AG08395 (cell line): ENCODE measurements around the gene OBSL1.

Experiments
- DNase-seq: peaks from one replicate; pipeline ENCODE4 v3.0.0; 2012; ENCODE audit warnings: mixed read lengths, low spot score

Gene OBSL1

DNA sequence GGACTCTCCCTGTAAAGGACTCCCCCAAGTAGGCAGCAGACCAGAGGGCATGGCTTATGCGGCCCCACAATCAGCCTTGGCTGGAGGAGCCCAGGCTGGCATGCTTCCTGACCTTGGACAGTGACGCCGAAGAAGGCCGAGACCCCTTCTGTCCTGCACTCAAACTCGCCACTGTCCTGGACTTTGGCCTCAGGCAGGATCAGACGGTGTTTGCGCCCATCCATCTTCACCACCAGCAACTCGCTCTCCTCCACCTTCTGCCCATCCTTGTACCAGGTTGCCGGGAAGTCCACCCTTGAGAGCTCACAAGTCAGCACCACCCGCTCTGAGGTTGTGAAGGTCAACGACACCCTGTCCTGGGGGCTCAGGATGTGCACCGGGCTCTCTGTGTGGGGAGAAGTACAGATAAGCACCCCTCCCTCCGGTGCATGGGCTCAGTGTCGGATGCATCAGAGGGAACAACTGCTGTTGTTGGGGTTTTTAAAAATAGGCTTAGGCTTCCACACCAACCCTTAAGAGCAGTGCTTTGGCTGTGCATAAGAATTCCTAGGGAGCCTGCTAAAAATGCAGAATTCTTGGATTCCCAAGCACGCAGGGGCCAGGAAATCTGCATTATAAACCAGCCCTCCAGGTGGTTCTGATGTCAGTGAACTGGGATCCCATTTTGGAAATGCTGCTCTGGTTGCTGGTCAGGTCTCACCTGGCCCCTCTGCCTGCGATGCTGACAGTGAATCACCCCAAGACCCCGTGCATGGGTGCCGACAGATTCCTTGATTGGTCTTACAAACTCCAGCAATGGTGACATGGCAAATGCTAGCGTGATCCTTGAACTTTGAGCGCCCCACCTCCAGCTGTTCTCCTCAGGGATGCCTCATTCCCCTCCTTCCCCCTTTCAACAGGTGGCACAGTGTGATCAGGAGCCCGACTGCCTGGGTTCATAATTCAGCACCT is 5.9 kb downstream of the OBSL1 start:
- DNase-seq: no peak

DNA sequence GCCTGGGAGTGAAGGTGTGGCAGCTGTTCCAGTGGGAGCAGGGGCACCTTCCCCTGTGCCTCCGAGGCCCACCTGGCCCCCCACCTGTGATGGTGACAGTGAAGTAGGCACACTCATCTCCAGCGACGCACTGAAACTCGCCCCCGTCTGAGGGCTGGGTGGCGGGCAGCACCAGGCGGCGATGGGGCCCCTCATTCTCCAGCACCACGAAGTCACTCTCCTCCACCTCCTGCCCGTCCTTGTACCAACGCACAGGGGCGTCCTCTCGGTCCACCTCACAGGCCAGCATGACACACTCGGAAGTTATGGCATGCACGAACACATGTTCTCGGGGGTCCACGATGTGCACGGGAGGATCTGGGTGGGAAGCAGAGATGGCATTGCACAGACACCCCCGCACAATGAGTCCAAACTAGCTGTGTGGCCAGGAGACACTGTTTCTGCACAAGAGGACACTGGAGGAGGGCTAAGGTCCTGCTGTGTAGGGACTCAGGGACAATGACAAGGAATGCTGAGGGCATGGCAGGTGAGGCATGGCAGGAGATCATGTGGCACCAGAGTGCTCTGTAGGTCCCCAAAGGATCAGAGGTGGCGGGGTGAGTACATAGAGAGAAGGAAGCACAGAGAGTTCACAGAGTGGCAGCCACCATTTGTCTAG is 7.9 kb downstream of the OBSL1 start:
- no peak for DNase-seq

- no peak for DNase-seq
Measured at GRCh38 chr2:219562049-219563020, 9.0 kb downstream of the OBSL1 start.

GRCh38 chr2:219561179-219562048 is 9.9 kb downstream of the OBSL1 start:
- no peak for DNase-seq

DNA sequence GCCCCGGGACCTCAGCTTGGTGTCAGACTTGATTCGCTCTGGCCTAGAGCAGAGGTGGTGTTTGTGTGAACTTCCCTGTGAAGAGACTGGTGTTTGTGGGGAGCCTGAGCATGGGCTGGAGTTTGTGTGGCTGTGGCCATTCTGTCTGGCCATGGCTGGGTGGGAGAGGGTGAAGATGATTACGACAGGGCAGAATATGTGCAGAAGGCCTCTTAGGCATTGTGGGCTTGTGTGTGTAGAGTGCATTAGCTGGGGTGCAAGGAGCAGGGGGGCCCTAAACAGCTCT is 10.5 kb downstream of the OBSL1 start:
- DNase-seq: no peak

DNA sequence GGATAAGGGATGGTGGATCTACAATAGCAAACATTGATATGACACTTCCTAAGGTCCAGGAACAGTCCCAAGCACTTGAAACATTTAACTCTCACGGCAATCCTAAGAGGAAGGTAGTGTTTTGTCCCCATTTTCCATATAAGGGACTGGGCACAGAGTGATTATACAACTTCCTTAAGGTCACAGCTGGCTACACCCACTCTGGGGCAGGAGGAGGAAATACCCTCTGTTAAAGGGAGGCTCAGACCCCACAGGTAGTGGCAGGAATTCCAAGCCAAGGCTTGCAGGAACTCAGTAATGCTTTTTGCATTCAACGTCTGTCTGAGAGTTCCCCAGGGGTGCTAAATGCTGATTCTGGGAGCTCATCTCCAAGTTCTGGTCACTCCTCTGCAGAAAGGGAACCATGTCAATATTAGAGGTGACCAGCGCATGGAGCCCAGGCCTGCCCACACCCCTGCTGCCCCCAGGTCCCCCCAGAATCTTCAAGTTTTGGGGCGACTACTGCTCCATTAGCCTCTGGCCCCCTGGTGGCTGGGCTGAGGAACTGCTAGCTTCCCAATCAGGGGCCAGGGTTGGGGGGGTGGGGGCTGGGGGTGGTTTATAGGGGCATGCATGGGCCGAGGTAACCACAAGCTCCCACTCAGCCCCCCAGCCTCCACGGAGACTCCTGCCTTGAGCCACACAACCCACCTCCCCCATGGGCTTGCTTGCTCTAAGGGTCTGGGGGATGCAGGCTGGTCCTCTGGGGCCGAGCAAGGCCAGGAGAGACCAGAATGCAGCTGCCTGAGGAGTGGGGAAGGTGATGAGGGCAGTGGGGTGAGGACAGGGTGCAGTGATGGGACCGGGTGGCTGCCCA is 11.1 kb downstream of the OBSL1 start:
- DNase-seq: peak; percentile 44

DNA sequence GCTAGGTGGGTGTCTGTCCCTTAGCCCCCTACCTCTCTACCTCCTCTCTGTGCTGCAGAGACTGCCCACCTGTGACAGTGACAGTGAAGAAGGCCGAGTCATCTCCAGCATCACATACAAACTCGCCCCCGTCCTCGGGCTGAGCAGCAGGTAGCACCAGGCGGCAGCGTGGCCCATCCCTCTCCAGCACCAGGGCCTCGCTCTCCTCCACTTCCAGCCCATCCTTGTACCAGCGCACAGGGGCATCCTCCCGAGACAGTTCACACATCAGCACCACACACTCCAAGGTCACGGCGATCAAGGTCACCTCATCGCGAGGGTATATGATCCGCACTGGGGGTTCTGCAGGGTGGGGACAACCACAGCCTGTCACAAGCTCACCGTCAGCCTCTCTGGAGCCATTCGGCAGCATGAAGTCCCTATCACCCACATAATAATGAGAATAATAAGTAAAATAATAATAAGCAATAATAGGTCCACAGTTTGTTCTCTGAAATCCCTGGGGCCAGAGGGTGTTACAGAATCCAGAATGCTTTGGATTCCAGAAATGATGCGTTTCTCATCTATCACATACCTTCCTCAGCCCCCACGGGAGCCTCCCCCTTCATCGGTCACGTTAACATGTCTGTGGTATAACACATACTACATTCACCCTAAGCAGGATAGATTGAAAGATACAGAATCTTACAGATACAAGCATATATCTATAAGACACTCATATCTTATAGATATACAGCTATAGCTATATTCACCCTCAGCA is 12.0 kb downstream of the OBSL1 start:
- DNase-seq: no peak

DNA sequence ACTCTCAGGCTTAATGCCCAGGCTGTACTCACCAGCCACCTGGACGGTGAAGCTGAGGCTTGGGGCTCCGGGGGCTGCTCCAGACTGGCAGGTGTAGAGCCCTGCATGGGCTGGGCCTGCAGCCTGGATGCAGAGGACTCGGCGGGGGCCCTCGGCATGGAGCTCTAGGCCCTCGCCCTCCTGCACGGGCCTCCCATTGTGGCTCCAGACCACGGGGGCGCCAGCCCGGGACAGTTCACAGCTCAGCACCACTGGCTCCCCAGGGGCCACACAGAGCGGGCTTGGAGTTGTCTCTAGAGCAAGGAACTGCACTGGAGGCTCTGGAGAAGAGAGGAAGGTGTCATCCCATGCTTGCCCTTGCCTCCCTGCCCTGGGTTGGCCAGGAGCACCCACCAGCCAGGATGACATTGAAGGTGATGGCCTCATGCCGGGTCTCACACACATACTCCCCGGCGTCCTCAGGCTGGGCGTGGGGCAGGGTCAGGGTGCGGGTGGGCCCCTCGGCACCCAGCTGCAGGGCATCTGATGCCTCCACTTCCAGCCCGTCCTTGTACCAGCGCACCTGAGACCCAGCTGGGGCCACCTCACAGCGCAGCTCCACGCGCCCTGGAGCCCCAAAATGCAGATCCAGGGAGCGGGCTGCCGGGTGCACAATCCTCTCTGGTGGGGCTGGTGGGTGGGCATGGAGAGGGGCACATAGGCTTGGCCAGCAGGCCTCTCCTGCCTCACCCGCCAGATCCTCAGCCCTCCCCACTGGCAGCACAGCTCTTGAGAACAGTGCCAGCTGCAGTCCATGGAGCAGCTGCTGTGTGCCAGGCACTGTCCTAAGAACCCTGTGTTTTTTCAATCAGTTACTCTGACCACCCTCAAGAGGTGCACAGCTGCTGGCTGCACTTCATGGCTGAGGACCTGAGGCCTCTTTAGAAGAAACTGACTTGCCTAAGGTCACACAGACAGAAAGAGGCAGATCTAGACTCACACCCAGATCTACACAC is 13.3 kb downstream of the OBSL1 start:
- no peak for DNase-seq

GRCh38 chr2:219557320-219557719 is 14.0 kb downstream of the OBSL1 start:
- no peak for DNase-seq

- no peak for DNase-seq
Measured at GRCh38 chr2:219556413-219556812, 14.9 kb downstream of the OBSL1 start.

- no peak for DNase-seq
Measured at GRCh38 chr2:219555956-219556355, 15.4 kb downstream of the OBSL1 start.

DNA sequence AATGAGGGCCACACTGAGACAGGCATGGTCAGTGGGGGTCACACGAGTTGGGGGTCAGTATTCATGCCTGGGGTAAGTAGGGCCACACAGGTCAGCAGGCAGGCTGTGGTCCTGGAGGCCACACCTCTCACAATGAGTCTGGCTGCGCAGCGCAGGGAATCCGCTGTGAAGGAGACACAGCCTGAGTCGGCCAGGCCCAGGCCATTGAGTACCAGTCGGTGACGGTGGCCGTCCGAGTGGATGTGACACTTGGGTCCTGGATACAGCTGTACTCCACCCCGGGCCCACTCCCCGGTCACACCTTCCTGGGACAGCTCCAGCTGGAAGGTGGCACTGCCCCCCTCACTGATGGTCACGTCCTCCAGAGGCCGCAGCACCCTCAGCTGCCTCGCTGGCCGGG is 17.0 kb downstream of the OBSL1 start:
- no peak for DNase-seq

DNA sequence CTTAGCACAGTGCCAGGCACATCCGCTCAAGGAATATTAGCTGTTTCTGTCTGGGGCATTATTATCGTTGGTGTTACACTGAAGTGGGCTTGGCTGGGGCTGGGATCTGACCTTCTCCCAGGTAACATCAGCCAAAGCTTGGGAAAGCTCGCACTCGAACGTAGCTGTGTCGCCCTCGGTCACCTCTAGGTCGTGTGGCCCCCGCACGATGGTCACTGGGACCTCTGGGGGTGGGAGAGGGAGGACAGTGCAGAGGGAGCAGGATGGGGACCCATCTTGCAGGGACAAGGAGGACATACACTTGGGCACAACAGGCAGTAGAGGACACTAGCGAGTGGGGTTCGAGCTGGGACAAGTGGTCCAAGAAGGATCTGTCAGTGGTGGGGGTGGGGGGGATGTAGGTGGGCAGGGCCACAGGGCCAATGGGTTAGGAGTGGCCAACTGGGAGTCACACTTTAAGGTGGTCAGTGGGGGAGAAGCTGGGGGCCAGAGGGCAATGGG is 17.8 kb downstream of the OBSL1 start:
- no peak for DNase-seq

- DNase-seq: no peak
Measured at GRCh38 chr2:219553168-219553417, 18.2 kb downstream of the OBSL1 start.

DNA sequence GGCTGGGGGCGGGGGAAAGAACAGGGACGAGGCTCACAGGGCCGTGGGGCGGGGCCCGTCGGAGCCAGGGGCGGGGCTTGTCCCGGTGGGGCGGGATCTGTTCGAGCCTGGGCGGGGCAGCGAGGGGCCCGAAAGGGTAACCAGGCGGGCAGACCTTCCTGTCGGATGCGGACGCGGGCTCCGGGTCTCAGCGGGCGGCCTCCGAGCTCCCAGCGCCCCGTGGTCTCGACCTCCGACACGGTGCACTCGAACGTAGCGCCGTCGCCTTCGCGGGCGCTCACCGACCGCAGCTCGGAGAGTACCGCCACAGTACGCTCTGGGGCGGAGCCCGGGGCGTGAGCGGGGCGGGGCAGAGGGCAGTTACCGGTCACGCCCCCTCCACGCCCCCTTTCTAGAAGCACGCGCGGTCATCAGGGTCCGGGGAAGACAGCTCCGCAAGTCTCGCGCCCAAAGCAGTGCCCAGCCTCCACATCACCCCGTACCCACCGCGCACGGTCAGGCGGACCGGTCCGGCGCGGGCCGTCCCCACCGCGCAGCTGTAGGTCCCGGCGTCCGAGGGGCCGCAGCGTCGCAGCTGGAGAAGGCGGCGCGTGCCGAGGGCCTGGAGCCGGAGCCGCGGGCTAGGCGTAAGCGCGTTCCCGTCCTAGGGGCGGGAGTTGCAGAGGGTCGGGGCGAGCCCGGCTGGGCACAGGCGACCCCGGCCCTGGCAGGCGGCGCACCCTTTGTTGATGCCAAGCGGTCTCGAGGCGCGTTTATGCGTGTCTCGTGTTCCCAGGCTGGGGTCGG is 18.8 kb downstream of the OBSL1 start:
- peak; percentile 94 for DNase-seq

DNA sequence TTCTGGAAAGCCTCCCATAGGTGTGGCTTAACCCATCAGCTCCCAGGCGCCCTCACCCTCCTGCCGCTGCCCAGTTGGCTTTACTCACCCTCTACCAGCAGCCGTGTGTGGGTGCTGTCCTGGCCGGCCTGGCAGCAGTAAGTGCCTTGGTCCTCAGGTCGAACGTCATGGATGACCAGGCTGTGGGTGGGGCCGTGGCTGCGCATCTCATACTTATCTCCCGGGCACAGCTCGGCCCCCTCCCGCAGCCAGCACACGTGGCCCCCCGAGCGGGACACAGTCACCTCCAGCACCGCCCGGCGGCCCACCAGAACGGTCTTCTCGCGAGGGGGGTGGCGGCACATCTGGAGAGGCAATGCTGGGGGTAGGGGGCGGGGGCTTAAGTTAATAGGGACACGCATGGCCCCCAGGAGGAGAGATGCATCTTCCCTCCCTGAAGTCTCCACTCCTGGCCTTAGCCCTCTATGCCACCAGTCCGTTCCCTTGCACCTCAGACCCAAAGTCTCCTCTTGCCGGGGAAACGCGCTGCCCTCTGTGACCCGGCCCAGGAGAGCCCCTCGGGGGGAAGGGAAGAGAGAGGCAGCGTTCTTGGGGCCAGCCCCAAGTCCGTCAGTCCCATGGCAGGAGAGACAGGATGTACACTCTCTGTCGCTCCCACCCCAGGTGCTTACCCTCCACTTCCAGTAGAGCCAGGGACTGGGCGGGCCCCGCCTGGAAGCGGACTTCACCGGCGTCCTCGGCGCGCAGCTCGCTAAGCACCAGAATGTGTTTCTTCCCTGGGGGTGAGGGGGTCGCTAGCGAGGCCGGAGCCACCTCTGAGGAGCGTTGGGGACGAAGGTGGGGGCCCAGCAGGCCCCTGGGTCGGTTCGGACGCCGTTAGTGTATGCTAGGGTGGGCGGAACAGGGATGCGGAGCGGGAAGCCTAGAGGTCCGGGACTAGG is 19.6 kb downstream of the OBSL1 start:
- peak; percentile 30 for DNase-seq

GRCh38 chr2:219549619-219550018 is 21.7 kb downstream of the OBSL1 start:
- no peak for DNase-seq
